HG02885 (cell line): ENCODE results near the gene TMEM89.

Experiments
- ATAC-seq: cut with Tn5 transposase; IDR thresholded peaks from one replicate; pipeline ENCODE4 v1.9.1; 2021; ENCODE audit warnings: mild to moderate bottlenecking; ENCODE audit not compliant: unreplicated experiment, poor library complexity

Gene TMEM89

DNA sequence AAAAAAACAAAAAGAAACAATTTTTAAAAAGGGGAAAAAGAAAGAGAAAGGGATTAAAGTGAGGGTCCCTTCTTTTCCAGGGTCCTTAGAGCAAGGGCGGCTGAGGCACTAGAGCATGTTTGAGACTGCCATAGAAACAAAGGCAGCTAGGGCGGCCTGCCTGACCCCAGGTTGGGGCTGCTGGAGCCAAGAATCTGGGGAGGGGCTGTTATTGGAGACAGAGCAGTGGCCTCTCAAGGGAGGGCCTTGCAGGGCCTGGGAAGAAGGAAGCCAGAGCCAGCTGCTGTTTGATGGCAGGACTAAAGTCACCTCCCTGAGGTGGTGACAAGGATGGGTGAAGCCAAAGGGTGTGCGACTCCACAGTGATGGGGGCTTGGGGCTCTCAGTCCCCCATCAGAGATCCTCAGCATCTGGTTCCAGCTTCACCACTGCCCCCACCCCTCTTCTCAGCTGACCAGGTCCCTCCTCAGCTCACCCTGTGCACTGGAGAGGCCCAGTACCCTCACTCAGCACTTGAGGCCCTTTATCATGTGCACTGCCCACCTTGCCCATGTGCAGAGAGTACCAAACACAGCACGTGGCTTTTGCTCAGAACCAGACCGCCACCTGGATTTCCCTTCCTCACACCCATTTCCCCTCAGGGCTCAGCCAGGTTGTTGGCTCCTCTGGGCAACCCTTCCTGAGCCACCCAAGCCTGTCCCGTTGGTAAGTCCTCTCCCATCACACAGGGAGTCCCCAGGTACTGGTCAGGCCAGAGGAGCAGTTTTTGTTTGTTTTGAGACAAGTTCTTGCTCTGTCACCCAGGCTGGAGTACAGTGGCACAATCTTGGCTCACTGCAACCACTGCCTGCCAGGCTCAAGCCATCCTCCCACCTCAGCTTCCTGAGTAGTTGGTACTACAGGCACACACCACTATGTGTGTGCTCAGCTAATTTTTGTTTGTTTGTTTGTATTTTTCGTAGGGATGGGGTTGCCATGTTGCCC lies 1.7 kb downstream of the TMEM89 start:
- no peak for ATAC-seq

DNA sequence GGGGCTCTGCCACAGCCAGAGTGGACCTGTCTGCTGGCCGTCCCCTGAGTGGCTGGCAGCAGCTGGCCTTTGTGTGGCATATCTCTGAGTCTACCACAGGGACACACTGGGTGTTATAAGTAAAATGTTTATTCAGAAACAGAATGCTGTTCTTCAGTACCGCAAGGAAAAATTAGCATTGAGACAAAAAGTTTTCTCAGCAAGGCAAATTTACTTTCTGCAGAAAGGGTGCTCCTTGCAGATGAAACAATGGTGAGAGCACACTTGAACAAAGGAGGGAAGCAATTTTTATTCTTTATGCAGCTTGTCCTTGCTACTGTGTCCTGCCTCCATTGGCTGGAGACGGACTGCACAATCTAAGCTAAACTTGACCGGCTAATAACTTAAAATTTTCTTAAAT lies 4.0 kb downstream of the TMEM89 start:
- ATAC-seq, result no peak

DNA sequence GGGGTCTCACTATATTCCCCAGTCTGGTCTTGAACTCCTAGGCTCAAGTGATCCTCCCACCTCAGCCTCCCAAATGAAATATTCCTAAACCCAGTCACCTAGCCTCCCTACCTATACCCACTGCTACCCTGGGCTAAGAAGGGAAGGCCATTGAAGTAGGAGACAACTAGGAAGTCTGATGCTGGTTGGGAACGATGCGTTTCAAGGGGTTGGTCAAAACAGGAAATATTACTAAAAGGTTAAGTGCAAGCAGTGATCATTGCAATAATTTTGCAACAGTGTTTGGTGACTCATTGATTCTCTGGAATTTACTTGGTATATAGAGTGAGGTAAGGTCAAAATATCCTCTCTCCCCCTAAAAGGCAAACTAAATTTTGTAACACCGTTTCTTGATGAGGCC lies 7.5 kb downstream of the TMEM89 start:
- no peak for ATAC-seq

DNA sequence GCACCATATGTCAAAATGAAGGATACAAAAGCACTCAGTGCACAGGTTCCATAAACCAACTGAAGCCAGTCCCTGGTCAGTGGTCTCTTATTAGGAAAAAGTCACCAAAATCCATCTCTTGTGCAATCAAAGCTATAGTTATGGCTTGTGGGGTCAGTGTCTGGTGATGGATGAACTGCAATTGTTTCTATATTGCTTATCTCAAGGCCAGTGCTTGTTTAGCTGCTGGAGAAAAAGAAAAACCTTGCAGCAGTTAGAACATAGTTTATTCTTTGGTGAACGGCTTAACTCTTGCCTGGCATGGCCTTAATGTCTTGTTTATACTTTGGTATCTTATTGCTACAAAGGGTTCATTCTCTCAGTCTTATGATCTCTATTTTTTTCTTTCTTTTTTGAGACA lies 9.3 kb downstream of the TMEM89 start:
- ATAC-seq, result no peak

DNA sequence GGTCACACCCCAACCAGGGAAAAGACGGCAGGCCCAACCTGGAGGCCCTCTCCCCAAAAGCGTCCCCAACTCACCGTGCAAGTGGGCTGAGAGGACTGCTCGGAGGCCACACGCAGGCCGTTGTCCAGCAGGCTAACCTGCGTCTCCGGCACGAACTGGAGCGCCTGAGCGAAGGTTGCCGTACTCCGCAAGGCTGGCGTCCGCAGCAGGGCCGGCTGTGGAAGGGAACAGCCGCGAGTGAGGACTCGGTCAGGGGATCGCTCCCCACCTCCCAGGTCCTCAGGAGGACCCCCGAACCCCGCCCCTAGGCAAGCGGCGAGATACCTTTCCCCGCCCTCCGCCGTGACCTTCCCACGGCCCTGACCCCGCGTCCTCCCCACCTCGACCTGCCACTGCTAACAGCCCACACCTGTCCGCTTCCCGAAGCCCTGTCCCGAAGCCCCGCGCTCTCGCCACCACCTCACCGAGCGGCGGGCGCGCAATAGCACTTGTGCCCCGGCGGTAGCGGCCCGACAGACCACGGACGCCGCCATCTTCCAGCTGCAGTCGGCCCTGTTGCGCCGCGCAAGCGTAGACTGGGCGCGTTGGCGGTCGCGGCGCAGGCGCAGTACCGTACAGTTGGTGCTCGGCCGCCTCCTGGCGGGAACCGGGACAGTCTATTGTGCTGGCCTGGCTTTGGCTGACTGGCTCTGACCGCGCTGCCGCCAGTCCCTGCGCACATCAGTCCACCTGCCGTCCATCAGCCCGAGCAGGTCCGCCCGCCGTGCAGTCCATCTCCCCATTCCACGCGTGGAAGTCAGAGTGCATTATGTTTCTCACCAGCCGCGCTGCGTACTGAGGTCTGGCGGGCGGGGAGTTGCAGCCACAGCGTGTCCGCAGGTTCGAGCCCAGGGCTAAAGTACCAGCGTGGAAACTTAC lies 12.2 kb downstream of the TMEM89 start, which contains the start of gene UQCRC1:
Gene UQCRC1, minus strand, starts transcription at position 559 of the 918 bp plus-strand sequence. Its CDS starts 26 bp downstream, at position 533.
- peak; percentile 97 for ATAC-seq

DNA sequence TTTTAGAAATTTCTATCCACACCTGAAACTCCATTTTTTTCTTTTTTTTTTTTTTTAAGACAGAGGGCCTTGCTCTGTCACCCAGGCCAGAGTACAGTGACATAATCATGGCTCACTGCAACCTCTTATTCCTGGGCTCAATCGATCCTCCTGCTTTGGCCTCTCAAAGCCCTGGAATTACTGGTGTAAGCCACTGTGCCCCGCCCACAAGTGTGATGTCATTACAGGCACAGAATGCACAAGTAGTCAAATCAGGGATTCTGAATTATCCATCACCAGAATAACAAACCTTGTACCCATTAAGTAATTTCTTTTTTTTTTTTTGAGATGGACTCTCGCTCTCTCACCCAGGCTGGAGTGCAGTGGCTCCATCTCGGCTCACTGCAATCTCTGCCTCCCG lies 14.1 kb downstream of the TMEM89 start:
- ATAC-seq, result no peak

DNA sequence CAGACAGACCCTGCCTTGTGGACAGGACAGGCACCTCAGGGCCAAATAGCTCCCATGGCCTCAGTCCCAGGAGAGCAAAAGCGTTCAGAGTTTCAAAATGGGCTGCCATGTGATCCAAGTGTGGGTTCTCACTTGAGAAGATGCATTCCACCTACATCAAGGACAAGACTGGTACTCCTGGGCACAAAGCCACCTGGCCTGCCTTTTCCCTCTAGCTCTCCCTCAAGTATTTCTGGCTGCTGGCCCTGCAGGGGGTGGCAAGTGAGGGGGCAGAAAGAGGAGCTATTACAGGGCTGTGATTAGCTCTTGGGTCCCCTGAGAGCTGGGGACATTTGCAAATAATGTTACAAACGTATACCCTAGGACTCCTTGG lies 20.0 kb downstream of the TMEM89 start:
- no peak for ATAC-seq

DNA sequence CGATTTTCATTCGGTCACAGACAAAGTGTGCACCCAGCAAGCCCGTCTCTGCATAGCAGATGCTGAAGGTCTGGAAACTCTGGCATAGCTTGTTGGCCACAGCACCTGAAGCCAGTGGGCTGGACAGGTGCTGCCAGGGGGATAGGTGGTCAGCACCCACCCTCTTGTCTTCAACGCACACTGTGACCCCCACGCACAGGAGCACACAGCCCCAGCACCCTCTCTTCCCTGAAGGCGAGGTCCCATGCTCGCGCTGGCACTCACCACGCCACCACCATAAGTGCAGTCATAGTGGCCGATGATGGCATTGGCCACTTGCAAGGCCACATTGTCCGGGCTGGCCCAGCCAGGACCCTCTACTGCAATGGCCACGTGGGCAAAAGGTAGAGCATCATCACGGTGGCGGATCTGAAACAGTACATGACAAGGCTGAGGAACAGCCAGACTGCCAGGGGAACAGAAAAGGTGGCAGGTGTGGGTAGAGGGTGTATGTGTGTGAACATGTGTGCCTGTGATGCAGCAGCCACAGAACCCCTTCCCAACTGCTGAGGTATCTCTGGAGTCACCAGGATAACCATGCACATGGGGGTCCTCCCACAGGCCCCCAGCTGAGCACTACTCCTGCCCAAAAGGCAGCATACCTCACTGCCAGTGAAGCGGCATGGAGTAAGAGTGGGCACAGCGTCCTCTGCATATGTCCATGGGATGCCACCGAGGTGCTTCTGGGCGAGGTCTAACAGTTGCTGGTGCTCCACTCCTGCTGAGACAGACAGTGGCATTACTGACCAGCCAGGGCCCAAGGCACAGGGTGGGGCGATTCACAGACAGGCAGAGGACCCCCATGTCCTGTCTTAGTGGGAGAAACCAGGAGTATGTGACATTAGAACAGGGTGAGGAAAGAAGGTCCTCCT lies 20.6 kb downstream of the TMEM89 start:
- ATAC-seq, result no peak

DNA sequence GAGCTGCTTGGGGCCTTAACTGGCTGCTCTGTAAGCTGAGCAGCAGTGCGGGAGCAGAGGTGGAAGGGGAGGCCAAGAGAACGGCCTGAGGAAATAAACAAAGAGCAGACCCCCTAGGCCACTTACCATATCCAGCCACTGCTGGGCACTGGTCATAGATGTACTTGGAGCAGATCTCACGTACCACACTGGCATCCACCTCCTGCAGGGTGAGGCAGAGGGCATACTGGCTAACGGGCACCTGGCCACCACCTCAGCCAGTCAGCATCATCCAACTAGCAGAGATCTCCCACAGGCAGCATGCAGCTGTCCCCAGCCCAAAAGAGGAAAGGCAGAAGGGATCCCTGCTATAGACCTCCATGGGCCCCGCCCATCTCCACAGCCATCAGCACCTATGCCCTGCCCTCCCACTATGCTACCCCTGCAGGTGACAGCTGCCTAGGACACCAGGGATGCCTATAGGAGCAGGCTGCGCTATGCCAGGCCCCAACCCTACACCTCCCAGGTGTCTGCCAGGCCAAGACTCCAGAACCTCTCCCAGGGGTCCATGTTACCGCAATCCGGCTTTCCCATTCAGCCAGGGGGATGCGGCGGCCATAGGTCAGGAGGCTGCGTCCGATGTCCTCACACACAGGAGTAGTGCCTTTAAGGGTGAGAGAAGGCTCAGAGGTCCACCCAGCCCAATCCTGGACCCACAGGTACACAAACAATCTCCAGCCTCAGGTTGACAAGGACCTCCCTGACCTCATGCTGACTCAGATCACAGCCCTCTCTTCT lies 21.9 kb downstream of the TMEM89 start:
- no peak for ATAC-seq

DNA sequence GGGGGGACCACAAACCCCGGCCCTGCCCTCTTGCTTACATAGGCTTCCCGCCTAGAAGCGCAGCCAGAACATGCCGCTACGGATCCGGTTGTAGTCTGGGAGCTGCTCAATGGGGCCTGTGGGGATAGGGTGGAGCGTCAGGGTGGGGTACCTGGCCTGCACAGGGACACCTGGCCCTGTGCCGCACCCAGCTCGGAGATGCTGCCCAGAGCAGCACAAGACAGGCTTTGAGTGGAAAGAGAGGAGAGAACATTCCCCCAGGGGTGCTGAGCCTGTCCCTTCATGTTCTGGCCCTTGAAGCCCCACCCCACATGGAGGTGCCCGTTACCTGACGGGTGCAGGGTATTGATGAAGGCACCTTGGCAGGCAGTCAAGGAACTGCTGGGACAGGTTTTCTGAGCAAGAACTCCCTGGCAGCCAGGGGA lies 22.5 kb downstream of the TMEM89 start:
- no peak for ATAC-seq

DNA sequence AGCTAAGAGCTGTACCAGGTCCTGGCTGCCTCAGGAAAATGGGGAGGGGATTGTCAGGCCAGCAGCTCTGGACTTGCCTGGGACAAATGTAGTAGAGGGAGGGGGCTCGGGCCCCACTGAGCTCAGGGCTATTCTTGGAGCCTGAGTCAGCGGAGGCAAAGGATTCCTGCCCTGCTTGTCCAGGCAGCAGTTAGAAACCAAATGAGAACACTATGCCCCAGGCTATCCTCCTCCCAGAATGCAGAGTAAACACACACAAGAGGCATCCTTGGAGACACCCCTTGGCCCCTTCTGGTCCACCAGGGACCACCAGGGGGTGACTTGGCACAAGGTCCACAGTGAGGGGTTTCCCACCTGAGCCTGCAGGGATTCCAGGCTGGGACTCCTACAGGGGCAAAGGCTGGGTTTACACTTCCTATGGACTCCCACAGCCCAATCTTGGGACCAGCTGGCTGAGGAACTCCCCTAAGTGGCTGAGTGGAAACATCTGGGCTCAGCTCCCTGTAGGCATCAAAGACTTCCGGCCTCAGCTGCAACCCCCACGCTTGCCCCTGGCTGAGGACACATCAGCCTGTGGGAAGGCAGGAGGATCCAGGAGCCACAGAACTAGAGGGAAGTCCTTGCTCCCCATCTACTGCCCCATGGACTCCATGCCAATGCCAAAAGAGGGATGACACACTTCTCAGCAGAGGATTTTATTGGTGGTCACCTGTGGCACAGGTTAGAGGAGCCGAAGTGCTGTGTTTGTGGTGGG lies 23.1 kb downstream of the TMEM89 start:
- ATAC-seq, result no peak

DNA sequence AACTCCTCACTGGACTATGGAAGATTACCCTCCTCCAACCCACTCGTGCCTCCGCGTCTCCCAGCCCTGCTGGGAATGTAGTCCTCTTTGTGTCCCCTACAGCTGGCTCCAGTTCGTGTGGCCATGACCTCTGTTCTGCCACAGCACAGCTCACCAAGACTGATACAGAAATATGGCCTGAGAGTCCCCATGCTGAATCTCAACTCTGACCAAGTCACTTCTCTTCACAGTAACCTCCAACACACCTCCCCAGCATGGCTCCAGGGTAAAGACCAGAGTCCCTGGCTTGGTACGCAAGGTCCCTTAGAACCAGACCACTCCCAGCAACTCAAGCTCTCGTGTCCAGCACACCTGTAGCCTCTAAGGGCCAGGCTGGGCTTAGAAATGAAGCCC lies 24.2 kb downstream of the TMEM89 start:
- ATAC-seq, result no peak

DNA sequence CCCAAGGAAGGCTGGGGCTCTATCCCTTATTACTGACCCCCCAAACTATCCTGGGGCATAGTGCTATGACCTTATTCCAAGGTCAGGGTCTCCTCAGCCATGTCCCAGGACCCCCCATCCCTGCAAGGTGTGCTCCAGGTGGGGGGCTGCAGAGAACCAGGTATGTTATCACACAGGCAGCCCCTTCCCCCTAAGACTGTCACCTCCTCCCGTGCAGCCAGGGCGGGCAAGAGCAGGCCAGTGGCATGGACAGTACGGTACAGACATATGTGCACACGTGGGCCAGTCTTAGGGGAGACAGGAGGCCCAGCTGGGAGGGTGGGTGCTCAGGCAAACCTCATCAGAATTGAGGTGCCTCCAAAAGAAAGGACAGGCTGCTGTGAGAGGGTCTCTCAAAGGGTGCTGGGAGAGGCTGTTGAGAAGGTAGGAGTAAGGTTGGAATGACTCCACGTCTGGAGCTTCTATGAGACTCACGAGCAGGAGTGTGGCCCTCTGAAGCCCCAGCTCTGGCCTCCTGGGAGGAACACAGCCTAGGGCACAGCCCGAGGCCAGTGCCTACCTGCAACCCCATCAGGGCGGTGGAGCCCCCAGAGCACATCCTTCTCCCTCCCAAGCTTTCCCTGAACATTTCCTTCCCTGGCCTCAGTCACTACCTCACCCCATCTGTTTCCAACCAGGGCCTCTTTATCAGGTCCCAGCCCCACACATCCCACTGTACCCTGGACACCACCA lies 24.7 kb downstream of the TMEM89 start:
- ATAC-seq, result no peak

DNA sequence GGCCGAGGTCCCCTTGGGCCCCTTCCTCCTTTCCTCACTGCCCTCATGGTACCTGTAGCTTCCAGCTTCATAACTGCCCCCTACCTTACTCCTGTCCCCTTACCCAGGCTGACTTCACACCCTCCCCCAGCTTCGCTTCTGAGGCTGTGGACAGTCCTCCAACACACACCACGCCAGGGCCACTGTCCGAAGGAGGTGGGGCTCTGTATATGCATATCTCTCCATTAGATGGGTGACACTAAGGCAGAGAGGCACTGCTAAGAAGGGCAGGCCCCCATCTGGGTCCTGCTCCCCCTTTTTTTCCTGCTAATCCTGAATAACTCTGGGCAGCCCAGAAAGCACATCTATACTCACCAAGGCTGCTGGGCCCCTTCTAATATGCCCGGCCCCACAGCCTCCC lies 25.4 kb downstream of the TMEM89 start:
- no peak for ATAC-seq

DNA sequence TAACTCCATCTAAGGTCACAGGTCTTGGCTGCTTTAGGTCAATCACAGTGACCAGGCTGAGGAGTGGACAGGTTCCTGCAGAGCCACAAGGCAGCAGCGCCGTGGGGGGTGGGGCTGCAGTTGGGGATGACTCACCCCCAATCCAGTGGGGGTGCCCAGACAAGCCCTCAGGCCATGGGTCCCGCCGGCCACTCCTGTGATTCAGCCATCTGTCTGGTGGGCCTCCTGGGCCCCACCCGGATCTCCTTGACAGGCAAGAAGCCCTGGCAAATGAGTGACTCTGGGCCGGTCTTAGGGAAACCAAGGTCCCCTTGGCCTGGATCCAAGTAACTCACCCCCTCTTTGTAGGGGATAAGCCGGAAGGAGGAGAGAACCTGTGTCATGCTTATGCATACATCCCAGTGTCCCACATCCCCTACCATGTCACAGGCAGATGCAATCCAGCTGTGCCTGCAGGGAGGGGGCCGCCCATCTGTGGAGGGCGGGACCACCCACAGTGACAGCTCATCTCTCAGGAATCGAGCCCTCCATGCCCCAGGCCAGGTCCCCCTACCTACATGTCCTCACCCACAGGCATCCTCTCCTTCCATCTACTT lies 25.9 kb downstream of the TMEM89 start:
- no peak for ATAC-seq

DNA sequence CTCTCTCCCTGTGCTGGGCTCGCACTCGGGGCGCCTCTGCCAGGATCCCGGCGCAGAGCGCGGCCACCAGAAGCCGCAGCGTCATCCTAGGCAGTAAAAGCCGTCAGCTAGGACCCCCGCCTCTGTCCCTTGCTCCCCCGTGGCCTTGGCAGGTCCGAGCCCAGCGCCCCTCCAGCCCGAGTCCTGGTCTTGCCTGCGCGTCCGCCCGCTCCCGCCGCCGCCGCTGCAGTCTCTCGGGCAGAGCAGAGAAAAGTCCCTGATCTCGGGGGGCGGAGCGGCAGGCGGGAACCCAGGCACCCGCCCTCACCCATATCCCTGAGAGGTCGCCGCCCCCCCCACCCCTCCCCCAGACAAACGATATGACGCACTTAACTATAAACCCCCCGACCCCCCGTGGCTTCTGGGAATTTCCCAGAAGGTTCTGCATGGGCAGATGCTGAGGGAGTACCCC lies 26.5 kb downstream of the TMEM89 start, which contains the start of gene COL7A1:
Gene COL7A1, minus strand, starts transcription at position 255 of the 451 bp plus-strand sequence. Its CDS starts 170 bp downstream, at position 85.
- ATAC-seq, result no peak

DNA sequence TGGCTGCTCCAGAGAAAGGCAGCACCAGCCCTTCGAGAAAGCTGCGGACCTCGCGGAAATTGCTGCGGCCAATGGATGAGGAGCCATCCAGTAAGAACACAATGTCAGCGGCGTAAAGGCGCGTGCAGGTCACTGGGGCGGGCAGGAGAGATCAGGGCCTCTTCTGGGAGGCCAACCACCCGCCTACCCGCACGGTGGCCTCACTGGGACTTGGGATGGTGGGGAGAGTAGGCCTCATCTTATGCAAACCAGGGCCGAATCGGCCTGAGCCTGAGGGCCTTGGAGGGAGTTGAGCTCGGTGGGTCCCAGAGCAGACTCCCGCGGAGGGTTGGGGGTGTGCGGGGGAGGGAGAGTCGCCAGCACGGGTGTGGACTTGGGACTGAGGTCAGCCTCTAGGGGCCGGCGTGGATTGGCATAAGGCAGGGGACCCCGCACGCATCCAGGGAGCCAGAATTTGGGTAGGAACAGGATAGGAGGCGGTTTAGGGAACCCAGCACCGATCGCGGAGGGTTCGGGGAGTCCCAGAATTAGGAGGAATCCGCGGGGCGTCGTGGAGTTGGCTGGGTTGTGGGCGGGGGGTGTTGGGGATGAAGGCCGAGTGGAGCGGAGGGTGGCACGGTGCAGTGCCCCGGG lies 27.0 kb downstream of the TMEM89 start:
- no peak for ATAC-seq
